ENCODE data around the gene BPIFB4.
"Not testable (repeated sequence)": the region's sequence is repeated elsewhere in the genome, so short reads cannot be mapped to it uniquely, and the experiment has no call there.

Gene BPIFB4

DNA sequence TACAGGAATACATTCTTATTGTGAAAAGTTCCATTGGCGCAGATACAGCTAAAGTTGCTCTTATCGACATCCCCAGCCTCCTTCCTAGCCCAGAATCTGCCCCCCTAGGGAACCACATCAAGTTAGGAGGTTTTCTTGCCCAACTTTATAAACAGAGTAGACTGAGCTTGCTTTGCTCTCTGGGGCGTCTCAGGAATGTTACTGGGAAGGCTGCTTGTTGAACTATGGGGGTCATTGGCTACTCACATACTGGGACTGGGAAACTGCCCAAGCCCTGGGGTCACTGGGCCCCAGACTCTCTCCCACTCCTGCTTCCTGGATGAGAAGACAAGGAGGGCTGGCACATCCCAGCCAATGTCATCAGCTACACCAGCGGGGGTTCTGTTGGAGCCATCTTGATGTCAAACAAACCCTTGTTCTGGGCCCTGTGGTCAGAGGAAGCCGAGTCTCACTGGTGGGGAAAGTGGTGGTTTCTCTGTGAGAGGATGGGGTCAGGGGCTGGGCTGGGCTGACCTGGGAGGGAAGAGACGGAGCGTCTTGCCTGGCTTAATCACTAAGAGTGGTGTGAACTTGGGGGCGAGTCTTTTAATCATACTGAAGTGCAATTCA lies 26.0 kb downstream of the BPIFB4 start:
- POLR2A ChIA-PET = no interaction called here
- CTCF ChIA-PET = interaction anchor here (0.9 kb wide), 1 partner anchor 9 kb away, joined by 3 read pairs; no protein-coding TSS in a partner anchor
- no peak overlapping the region for H3K4me3 ChIP-seq (ENCODE audit: low read depth, low read length)
- DNase-seq (ENCODE audit: low read depth, low spot score) = no peak
- TF ChIP-seq, protein P1, sequence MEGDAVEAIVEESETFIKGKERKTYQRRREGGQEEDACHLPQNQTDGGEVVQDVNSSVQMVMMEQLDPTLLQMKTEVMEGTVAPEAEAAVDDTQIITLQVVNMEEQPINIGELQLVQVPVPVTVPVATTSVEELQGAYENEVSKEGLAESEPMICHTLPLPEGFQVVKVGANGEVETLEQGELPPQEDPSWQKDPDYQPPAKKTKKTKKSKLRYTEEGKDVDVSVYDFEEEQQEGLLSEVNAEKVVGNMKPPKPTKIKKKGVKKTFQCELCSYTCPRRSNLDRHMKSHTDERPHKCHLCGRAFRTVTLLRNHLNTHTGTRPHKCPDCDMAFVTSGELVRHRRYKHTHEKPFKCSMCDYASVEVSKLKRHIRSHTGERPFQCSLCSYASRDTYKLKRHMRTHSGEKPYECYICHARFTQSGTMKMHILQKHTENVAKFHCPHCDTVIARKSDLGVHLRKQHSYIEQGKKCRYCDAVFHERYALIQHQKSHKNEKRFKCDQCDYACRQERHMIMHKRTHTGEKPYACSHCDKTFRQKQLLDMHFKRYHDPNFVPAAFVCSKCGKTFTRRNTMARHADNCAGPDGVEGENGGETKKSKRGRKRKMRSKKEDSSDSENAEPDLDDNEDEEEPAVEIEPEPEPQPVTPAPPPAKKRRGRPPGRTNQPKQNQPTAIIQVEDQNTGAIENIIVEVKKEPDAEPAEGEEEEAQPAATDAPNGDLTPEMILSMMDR (IDR thresholded peaks at IDR 0.05; ENCODE audit: insufficient read depth, low read length, missing control alignments) = no peak

GRCh38 chr20:33106058-33106620 lies 26.7 kb downstream of the BPIFB4 start:
- CTCF ChIA-PET = interaction anchor here (0.9 kb wide), 1 partner anchor 10 kb away, joined by 3 read pairs; no protein-coding TSS in a partner anchor
- DNase-seq (ENCODE audit: low read depth, low spot score); H3K4me3 ChIP-seq (ENCODE audit: low read depth, low read length); POLR2A ChIA-PET: not testable (repeated sequence)

GRCh38 chr20:33108661-33109060 lies 29.2 kb downstream of the BPIFB4 start:
- no peak for DNase-seq (ENCODE audit: low read depth, low spot score)
- TF ChIP-seq, protein P1 (IDR thresholded peaks at IDR 0.05; ENCODE audit: insufficient read depth, low read length, missing control alignments) = no peak
- no peak overlapping the region for H3K4me3 ChIP-seq (ENCODE audit: low read depth, low read length)
- ChIA-PET CTCF (no interaction called here), POLR2A (no interaction called here)

DNA sequence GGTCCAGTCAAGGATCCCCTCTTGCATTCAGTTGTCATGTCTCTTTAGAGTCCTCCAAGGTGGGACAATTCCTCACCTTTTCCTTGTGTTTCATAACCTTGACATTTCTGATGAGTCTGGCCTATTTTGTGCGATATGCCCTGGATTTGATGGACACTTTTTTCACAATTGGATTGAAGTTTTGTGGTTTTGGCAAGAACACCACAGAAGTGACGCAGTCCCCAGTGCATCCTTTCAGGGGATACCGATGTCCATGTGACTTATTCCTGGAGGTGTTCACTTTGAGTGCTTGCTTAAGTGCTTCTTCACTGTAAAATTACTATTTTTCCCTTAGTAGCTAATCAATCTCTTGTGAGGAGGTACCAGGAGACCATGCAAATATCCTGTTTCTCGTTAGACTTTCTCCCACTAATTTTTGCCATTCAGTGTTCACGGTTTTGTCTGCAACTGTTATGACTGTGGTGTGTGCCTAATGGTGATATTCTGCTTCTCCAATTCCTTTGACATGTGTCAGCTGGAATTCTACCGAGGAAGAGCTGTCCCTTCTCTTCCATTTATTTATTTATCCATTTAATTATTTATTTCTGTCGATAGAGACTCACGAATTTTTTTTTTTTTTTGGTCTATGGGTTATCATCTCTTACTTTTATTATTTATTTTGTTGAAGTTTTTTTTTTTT lies 30.8 kb downstream of the BPIFB4 start:
- ChIA-PET CTCF (interaction anchor here (2.2 kb wide), 1 partner anchor 14 kb away, joined by 6 read pairs; no protein-coding TSS in a partner anchor), POLR2A (no interaction called here)
- no peak overlapping the region for H3K4me3 ChIP-seq (ENCODE audit: low read depth, low read length)
- TF ChIP-seq, protein P1 (IDR thresholded peaks at IDR 0.05; ENCODE audit: insufficient read depth, low read length, missing control alignments) = no peak
- DNase-seq (ENCODE audit: low read depth, low spot score) = no peak

- POLR2A ChIA-PET = no interaction called here
- TF ChIP-seq, protein P1 (IDR thresholded peaks at IDR 0.05; ENCODE audit: insufficient read depth, low read length, missing control alignments) = no peak
- no peak overlapping the region for H3K4me3 ChIP-seq (ENCODE audit: low read depth, low read length)
- no peak for DNase-seq (ENCODE audit: low read depth, low spot score)
- CTCF ChIA-PET = interaction anchor here (2.2 kb wide), 1 partner anchor 15 kb away, joined by 6 read pairs; no protein-coding TSS in a partner anchor
These were observed 31.9 kb downstream of the BPIFB4 start for GRCh38 chr20:33111306-33111705.

GRCh38 chr20:33112547-33113386 lies 33.3 kb downstream of the BPIFB4 start:
- DNase-seq (ENCODE audit: low read depth, low spot score) = no peak
- no peak overlapping the region for H3K4me3 ChIP-seq (ENCODE audit: low read depth, low read length)
- CTCF ChIA-PET = interaction anchor here (2.2 kb wide), 1 partner anchor 16 kb away, joined by 6 read pairs; no protein-coding TSS in a partner anchor
- TF ChIP-seq, protein P1 (IDR thresholded peaks at IDR 0.05; ENCODE audit: insufficient read depth, low read length, missing control alignments) = no peak
- POLR2A ChIA-PET = no interaction called here
